NCI-H2196 treated with DMSO at 0.1 percent for 48 hours (cell line): ENCODE measurements around the gene FNIP2.
"Not testable (repeated sequence)": the region's sequence is repeated elsewhere in the genome, so short reads cannot be mapped to it uniquely, and the experiment has no call there.

Experiments used
- DNase-seq: peaks from one replicate; lab custom pipeline; 2025; ENCODE audit not compliant: unreplicated experiment; lab: John Stamatoyannopoulos, UW

FNIP2 gene

DNA sequence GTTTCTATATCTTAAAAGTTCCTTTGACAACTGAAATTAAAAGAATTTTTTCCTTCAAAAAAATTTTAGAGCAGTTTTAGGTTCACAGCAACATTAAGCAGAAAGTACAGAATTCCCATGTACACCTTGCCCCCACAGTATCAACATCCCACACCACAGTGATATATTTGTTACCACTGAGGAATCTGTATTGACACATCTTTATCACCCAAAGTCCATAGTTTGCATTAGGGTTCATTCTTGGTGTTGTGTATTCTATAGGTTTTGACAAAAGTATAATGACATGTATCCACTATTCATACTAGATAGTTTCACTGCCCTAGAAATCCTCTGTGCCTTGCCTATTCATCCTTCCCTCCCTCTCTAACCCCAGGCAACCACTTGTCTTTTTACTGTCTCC, 43.7 kb downstream of the FNIP2 start:
- no peak for DNase-seq

DNA sequence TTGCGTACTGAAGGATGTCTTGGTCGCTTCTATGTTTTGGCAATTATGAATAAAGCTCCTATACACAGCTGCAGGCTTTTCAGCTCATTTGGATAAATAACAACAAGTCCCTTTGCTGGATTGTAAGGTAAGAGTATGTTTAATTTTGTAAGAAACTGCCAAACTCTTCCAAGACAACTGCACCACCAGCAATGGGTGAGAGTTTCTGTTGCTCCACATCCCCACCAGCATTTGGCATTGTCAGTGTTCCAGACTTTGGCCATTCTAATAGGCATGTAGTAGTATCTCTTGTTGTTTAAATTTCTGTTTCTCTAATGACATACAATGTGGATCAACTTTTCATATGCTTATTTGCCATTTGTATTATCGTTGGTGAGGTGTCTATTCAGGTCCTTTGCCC, 44.3 kb downstream of the FNIP2 start:
- no peak for DNase-seq

DNA sequence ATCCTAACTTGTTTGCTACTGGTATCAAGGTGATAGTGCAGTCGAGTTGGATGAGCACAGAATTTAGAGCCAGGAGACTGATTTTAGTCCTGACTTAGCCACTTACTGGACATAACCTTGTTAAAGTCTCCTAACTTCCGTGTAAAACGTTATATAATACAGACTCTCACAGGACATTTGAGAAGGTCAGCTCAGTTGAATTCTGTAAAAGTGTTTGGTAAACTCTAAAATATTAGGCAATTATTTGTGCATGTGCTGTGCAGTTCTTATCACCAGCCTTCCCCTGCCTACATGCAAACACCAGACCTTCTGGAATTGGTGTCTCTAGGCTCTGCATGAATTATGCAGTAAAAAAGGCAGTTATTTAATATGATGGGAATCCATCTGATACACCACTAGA, 45.4 kb downstream of the FNIP2 start:
- DNase-seq = no peak

DNA sequence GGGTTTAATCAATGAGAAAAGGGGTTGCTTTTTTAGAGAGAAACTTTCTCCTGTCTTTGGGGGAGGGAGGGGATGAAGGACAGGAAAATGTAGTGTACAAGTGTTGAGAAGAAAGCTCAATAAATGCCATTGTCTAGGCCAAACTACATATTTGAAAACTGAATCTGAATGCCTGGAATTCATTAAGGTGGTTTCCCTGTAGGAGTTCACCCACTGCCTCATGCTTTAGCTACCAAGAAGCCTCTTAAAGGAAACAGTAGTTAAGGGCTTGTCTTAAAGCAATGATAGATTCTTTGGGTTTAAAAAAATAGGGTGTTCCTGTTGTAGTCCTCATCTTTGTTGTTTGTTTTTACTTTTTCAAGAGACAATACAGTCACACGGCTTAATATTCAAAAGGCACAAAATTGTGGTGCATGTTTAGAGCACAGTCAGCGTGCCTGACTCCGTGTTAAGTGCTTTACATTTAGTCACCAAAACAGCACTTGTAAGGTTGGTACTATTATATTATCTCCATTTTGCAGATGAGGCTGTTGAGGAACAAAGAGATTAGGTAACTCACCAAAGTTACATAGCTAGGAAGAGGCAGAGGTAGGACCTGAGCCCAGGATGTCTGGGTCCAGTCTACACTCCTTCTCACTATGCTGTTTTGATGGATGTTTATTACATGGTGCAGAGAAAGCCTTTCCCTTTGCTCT, 46.0 kb downstream of the FNIP2 start:
- no peak for DNase-seq

DNA sequence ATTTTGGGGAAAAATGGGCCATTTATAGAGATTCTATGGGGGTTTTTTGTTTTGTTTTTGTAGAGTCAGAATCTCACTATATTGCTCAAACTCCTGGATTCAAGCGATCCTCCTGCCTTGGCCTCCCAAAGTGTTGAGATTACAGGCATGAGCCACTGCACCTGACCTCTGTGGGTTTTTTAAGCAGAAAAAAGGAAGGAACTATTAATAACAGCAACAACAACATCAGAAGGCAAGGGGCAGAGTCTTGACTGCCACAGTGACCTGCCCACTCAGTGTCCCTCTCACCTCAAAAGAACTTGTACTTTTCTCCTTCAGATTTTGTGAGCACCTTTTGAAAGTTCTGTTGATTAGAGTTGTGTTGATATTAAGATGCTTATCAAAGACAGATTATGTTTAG, 48.1 kb downstream of the FNIP2 start:
- no peak for DNase-seq

DNA sequence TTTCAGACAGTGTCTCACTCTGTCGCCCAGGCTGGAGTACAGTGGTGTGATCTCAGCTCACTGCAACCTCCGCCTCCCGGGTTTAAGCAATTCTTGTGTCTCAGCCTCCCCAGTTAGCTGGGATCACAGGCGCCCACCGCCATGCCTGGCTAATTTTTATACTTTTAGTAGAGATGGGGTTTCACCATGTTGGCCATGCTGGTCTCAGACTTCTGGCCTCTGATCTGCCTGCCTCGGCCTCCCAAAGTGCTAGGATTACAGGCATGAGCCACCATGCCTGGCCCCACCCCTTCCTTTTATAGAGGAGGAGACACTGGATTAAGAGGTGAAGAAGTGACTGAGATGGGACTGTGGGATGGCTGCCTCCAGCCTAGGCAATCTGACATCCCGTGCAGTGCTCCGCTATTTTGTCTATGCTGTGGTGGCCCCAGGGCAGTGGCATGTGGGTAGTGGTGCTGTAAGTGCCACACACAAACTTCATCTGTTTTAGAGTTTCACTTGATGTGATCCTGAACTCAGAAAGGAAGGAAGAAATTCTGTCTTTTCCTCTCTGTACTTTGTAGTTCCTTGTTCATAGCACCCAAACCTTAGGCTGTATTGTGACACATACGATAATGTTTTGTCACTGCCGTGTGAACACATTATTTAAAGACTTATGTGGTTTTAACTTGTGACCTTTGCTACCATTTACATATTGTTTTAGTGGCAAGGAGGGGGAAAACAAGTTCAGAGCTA, 48.9 kb downstream of the FNIP2 start:
- no peak for DNase-seq

DNA sequence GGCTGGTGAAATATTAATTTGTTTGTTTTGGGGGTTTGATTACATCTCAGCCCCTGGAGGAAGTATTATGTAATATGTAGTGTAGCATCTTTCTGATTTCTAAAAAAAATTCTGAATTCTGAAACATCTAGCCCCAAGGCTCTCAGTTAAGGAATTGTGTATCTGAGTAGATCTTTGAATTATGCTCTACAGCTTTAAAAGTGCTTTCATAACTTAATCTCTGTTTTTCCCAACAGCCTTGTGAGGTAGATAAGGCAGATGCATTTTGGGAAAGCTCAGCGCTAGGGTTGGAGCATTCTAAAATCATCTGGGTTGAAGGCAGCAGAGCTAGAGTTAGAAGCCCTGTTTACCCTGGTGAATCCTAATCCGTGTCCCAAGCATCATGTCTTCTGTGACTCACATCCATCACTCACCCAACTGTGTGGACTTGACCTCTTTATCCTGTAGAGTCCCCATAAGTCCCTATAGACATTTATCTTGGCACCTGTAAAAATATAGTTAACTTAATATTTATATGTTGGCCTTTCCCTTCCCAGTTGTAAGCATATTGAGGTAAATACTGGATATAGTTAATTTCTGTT, 49.8 kb downstream of the FNIP2 start:
- no peak for DNase-seq

DNA sequence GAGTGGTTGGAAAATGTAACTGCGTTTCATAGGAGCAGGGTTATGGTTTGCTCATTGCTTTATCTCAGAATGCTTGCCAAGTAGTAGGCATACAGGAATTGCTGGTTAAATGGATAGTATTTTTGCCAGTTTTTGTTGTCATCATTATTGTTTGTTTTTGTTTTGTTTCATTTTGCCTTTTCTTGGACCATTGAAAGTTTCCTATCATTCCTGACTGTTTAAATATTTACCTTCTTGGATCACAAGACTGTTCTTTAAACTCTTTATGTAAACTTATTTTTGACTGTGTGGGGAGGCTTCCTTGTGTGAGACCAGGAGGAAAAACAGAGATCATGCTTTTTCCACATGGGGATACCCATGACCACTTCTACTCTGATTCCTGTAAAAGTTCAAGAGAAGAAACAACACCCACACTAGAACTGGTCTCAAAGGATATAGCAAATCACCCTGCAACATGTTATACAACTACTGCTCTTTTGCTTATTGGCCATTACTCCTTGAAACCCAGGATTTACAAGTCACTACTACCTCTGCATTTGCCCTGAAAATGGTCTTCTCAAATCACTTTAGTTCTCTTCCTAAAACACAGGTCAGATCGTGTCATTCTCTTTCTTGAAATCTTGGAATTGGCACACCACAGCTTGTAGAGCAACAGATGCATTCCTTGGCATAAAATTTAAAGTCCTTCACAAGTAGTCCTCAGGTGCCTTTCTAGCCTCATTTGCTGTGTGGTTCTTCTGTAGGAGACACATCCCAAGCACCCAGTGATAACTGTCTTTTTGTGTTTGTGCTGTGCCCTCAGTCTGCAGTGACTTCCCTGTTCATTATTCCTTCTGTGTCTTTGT, 51.3 kb downstream of the FNIP2 start:
- DNase-seq = no peak

DNA sequence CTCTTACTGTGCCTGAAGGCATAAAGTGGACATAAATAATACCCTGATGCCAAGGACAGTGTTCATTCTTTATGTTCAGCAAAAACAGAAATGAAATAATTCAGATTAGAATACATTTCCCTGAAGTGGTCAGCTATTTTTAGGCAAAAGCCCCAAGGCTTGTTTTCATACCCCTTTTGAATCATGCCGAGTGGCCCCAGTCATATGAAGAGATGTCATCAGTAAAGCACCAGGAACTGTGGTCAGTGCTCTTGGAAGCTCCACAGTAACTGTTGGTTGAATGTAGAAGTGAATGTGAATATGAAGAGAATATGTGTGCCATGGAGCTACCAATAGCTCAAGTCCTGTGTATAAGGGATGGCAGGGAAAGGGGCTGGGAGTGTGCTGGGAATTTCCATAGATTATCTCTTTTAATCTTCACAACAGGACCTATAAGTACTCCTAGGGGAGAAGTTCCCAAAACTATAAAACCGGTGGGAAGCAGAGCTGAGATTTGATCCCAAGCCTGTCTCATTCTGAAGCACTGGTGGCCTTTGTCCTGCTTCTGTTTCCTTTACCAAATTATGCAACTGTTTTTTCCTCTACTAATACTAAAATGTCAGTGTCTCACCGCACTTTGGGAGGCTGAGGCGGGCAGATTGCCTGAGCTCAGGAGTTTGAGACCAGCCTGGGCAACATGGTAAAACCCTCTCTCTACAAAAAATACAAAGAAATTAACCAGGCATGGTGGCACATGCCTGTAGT, 52.6 kb downstream of the FNIP2 start:
- no peak for DNase-seq

DNA sequence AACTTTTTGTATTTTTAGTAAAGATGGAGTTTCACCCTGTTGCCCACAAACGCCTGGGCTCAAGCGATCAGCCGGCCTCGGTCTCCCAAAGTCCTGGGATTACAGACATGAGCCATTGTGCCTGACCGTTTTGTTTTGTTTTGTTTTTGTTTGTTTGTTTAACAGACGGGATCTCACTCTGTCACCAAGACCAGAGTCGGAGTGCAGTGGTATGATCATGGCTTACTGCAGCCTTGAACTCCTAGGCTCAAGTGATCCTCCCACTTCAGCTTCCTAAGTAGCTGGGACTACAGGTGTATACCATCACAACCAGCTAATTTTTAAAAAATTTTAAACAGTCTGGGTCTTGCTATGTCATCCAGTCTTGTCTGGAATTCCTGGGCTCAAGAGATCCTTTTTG, 53.5 kb downstream of the FNIP2 start:
- no peak for DNase-seq

DNA sequence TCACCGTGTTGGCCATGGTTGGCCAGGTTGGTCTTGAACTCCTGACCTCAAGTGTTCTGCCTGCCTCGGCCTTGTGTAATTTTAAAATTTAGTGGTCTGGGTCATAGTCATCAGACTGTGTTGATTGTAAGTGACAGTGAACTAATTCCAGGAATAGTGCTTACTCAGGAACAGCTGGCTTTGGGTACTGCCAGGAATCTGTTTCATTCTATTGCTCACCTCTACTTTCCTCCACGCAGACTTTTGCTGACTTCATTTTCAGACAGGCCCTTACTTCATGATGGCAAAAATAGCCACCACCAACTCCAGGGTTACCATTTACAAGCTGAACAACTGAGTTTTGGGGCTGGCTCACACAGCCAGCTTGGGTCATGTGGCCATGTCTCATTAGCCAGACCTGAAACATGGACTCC, 54.6 kb downstream of the FNIP2 start:
- DNase-seq = no peak

DNA sequence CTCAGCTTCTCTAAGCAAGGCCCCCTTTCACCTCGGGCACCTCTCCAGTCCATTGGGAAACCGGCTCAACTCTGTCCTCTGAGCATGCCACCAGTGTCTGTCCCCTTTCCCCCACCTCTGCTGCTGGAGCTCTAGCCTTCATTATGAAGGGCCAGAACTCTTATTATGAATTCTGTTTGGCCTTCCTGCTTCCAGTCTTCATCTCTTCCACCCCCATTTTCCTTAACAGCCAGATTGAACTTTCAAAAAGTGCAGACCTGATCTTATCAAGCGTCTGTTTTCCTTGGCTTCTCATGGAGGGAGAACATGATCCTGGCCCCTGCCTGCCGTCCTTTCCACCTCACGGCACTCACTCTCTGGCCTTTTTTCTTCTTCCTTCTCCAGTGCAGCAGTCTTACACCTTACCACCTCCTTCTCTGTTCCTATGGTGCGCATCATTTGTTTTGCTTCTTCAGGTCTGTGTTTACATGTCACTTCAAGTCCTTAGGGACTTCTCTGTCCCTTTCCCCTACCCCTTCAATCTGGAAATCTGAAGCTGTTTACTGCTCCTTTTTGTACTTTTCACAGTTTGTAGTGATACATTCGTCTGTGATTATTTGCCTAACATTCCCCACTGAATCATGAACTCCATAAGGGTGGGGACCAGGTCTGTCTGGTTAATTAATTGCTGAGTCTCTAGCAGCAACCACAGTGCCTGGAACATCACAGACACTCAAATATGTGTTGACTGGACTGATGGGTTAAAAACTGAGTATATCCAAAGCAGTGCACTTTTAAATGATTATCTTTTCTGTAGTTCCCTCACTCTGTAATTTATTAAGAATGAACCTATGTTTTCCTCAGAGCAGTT, 55.8 kb downstream of the FNIP2 start:
- no peak for DNase-seq

DNA sequence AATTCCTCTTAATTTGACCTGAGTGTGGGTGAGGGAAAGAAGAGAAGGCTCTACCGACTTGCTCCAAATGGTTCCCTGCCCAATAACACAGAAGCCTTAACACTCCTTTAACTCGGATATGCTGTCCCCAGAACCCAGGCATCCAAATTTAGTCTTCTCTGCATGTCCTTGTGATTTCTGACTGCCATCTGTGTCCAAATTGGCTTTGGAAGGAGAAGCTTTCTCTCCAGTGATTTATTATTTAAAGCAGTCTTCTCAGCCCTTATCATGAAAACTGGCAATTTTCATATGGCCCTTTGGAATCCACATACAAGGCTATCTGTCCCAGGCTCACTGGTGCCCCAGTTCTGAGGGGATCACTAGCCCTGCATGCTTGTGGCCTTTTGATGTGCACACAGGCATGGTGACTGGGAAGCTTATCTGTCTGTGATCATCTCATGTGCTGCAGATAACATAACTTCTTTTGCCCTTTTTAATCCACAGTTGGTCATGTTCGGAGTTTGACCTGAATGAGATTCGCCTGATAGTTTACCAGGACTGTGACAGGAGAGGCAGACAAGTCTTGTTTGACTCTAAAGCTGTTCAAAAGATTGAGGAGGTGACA, 56.7 kb downstream of the FNIP2 start:
- no peak for DNase-seq

DNA sequence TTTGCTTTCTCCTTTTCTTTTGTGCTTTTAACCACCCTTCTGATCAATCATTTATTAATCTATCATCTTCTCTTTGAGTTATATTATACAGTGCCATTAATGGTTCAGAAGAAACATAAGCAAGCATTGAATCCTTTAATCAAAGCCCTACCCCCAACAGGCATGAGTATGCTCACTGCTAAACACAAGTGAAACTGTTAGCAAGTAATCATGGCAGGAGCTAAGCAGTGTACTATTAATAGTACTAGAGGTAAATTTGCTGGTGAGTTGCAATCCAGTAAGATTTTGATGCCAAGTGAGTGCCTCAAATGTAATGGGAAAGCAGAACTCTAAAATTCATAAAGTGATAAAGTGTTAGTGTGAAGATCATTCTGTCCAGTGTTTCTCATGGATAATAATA, 57.2 kb downstream of the FNIP2 start:
- DNase-seq = no peak

DNA sequence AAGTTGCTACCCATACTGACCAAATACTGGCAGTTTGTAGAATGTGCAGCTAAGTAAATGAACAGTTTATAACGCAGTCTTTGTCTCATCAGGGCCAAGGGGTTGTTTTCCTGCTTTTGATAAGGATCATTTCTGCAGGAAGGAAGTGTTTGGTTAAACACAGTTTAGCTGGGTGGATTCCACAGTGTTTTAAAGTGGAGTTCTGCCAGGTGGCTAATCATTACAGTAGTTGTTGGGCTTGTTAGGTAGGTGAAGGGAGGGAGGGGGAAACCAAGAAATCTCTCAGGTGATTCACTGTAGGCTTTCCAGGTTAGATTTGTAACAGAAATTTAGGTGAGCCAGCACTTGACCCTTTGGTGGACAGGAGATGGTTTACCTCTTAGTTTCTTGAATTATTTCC, 58.1 kb downstream of the FNIP2 start:
- no peak for DNase-seq

DNA sequence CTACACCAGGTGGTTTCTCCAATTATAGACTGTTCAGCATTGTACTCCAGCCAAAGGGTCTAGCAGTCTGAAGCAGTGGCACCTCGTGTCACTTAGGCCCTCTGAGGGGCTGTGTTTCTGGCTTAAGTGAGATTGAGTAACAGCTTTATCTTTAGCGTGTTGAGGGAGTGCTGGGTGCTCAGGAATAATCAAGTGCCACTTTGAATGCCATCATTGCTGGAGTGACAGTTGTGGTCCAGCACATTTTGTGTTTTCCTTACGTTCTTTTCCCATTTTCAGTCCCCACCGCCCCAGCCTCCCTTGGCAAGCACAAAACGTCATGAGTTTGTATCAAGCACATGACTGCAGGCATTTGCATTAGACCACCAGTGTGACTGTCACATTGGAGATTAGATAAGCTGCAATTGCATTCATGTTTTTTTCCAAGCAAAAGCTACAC, 58.7 kb downstream of the FNIP2 start:
- no peak for DNase-seq

DNA sequence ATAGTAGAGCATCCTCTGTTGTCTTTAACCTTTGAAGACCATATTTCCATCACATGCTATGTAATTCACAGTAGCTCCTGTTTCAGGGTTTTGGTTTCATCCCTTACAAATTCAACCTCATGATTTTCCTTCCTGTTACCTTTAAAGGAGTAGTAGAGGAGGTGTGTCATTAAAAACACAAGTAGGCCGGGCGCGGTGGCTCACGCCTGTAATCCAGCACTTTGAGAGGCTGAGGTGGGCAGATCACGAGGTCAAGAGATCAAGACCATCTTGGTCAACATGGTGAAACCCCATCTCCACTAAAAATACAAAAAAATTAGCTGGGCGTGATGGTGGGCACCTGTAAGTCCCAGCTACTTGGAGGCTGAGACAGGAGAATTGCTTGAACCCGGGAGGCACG, 59.3 kb downstream of the FNIP2 start:
- DNase-seq = not testable (repeated sequence)

DNA sequence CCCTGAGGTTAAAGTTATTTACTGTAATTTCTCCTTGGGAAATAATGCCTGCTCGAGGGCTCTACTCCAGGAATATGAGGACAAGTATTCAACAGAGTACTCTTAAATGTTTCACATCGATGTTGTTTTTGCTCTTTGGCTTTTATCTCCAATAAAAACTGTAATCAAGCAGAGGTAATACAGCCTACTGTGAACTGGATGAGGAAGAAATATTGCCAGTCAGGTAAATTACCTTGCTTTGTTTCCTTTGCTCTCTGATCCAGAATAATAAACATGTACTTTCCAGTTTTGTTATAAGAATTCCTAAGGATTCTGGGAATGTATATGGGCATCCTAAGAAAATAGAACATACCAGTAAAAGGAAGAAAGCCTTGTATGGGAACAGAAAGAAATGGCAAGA, 60.4 kb downstream of the FNIP2 start:
- no peak for DNase-seq

DNA sequence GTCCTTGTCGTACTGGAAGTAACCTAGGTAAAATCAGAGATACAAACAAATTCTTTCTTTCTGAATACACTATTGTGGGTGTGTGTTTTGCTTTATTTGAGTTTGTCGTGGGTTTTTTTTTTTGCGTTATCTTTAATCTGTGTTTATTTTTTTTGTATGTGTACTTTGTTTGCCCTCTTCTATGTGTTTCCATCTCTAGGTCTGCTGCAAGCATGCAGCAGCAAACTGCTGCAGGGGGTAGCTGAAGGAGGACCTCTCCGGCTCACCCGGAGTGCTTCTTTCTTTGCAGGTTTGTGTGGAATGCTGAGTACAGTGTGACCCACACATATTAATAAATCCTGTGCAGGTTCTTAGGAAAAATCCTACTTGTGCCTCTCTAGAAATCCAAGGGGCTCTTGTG, 64.8 kb downstream of the FNIP2 start:
- no peak for DNase-seq
